Vagina (tissue), 2 donors: Measurements from ENCODE around the gene TSC22D4.

ENCODE experiments used
- CTCF ChIP-seq, 3 experiments: fragments of 450-650 bp in 2 of 3; fragments of 200-600 bp in 1 of 3; sonication (generic) in 1 of 3; IDR thresholded peaks; one replicate each; pipeline ENCODE4 v1.5.1; 2017 to 2019; ENCODE audit warnings: antibody characterized with exemption in 3 of 3, mild to moderate bottlenecking in 2 of 3, moderate library complexity in 2 of 3
- POLR2A ChIP-seq, 2 donors: fragments of 450-650 bp; IDR thresholded peaks; one replicate each; pipeline ENCODE4 v1.6.1; 2017; ENCODE audit warnings: antibody characterized with exemption in 2 of 2, mild to moderate bottlenecking in 2 of 2, moderate library complexity in 2 of 2
- POLR2AphosphoS5 ChIP-seq, 2 donors: sonication (generic); formaldehyde crosslinking; IDR thresholded peaks; one replicate each; pipeline ENCODE4 v1.9.0; 2017; ENCODE audit warnings: antibody characterized with exemption in 2 of 2, mild to moderate bottlenecking in 2 of 2, low read depth in 1 of 2; ENCODE audit not compliant: insufficient read depth in 1 of 2

- TF ChIP-seq POLR2AphosphoS5 (IDR thresholded peaks at IDR 0.05; ENCODE audit: insufficient read depth in 1 of 2, low read depth in 1 of 2) (no peak), CTCF (IDR thresholded peaks at IDR 0.05) (no peak), POLR2A (IDR thresholded peaks at IDR 0.05) (no peak)
Observed at GRCh38 chr7:100443096-100443840, 35.7 kb downstream of the TSC22D4 start.
